Measurements from ENCODE around the gene ACVR1C. TPM values are rescaled to one million over a fixed set of nuclear protein-coding genes. Genes with fewer than 3 reads are reported as not detected.

Gene ACVR1C
- total RNA-seq, 1 donor from 2014 or later = 0.17 TPM

- Mint-ChIP-seq H3K4me1 (ENCODE audit: low read depth) (no peaks in the 10 kb centered on the region), H3K27ac (ENCODE audit: unreplicated experiment) (no peak overlapping the region), H3K4me3 (ENCODE audit: unreplicated experiment) (no peak overlapping the region), H3K9me3 (ENCODE audit: low read depth) (peaks cover 5% of the 10 kb centered on the region), H3K36me3 (ENCODE audit: low read depth) (peaks cover 4% of the 10 kb centered on the region), H3K27me3 (ENCODE audit: low read depth) (peaks cover 1% of the 10 kb centered on the region)
- DNase-seq (ENCODE audit: low spot score) = no peak
- TF ChIP-seq CTCF (IDR thresholded peaks at IDR 0.05) = no peak
These were observed 63.1 kb downstream of the ACVR1C start for GRCh38 chr2:157565550-157565949.

GRCh38 chr2:157559890-157560289 is 68.8 kb downstream of the ACVR1C start:
- Mint-ChIP-seq H3K9me3 (ENCODE audit: low read depth) (peaks cover 5% of the 10 kb centered on the region), H3K4me1 (ENCODE audit: low read depth) (peaks cover 12% of the 10 kb centered on the region), H3K27ac (ENCODE audit: unreplicated experiment) (no peak overlapping the region), H3K36me3 (ENCODE audit: low read depth) (peaks cover 4% of the 10 kb centered on the region), H3K4me3 (ENCODE audit: unreplicated experiment) (no peak overlapping the region), H3K27me3 (ENCODE audit: low read depth) (peaks cover 1% of the 10 kb centered on the region)
- no peak for DNase-seq (ENCODE audit: low spot score)
- TF ChIP-seq CTCF (IDR thresholded peaks at IDR 0.05) = no peak

- H3K27me3 Mint-ChIP-seq (ENCODE audit: low read depth) = peaks cover 1% of the 10 kb centered on the region
- no peak for DNase-seq (ENCODE audit: low spot score)
- no peak overlapping the region for H3K27ac Mint-ChIP-seq (ENCODE audit: unreplicated experiment)
- no peak overlapping the region for H3K4me3 Mint-ChIP-seq (ENCODE audit: unreplicated experiment)
- peaks cover 4% of the 10 kb centered on the region for H3K36me3 Mint-ChIP-seq (ENCODE audit: low read depth)
- peaks cover 5% of the 10 kb centered on the region for H3K9me3 Mint-ChIP-seq (ENCODE audit: low read depth)
- H3K4me1 Mint-ChIP-seq (ENCODE audit: low read depth) = peaks cover 12% of the 10 kb centered on the region
- no peak for TF ChIP-seq CTCF (IDR thresholded peaks at IDR 0.05)
These were observed 69.2 kb downstream of the ACVR1C start for GRCh38 chr2:157559461-157559860.

GRCh38 chr2:157559061-157559460 is 69.6 kb downstream of the ACVR1C start:
- H3K9me3 Mint-ChIP-seq (ENCODE audit: low read depth) = peaks cover 5% of the 10 kb centered on the region

GRCh38 chr2:157557770-157558169 is 70.9 kb downstream of the ACVR1C start:
- H3K36me3 Mint-ChIP-seq (ENCODE audit: low read depth) = no peaks in the 10 kb centered on the region
- H3K4me3 Mint-ChIP-seq (ENCODE audit: unreplicated experiment) = no peak overlapping the region
- no peaks in the 10 kb centered on the region for H3K9me3 Mint-ChIP-seq (ENCODE audit: low read depth)
- no peak for TF ChIP-seq CTCF (IDR thresholded peaks at IDR 0.05)
- H3K27me3 Mint-ChIP-seq (ENCODE audit: low read depth) = no peaks in the 10 kb centered on the region
- H3K4me1 Mint-ChIP-seq (ENCODE audit: low read depth) = peaks cover 12% of the 10 kb centered on the region
- DNase-seq (ENCODE audit: low spot score) = no peak
- no peak overlapping the region for H3K27ac Mint-ChIP-seq (ENCODE audit: unreplicated experiment)

More at GRCh38 chr2:157559061-157559460, 69.6 kb downstream of the ACVR1C start:
- DNase-seq (ENCODE audit: low spot score) = no peak
- H3K4me1 Mint-ChIP-seq (ENCODE audit: low read depth) = peaks cover 12% of the 10 kb centered on the region
- peaks cover 4% of the 10 kb centered on the region for H3K36me3 Mint-ChIP-seq (ENCODE audit: low read depth)
- H3K4me3 Mint-ChIP-seq (ENCODE audit: unreplicated experiment) = no peak overlapping the region
- no peak for TF ChIP-seq CTCF (IDR thresholded peaks at IDR 0.05)
- no peak overlapping the region for H3K27ac Mint-ChIP-seq (ENCODE audit: unreplicated experiment)
- H3K27me3 Mint-ChIP-seq (ENCODE audit: low read depth) = peaks cover 1% of the 10 kb centered on the region
